Endothelial cell of coronary artery (primary cell): ENCODE results near the gene PRICKLE3. TPM values are rescaled to one million over a fixed set of nuclear protein-coding genes. Genes with fewer than 3 reads are reported as not detected.

Experiments
- total RNA-seq: library from RNA; depleted of rRNA; stranded (reverse); fragments of >200 nt; gene quantifications from 2 replicates; pipeline ENCODE4 v1.2.3, GENCODE V29; 2014

Gene PRICKLE3
- total RNA-seq = 3.4 and 6.5 TPM in 2 replicates

DNA sequence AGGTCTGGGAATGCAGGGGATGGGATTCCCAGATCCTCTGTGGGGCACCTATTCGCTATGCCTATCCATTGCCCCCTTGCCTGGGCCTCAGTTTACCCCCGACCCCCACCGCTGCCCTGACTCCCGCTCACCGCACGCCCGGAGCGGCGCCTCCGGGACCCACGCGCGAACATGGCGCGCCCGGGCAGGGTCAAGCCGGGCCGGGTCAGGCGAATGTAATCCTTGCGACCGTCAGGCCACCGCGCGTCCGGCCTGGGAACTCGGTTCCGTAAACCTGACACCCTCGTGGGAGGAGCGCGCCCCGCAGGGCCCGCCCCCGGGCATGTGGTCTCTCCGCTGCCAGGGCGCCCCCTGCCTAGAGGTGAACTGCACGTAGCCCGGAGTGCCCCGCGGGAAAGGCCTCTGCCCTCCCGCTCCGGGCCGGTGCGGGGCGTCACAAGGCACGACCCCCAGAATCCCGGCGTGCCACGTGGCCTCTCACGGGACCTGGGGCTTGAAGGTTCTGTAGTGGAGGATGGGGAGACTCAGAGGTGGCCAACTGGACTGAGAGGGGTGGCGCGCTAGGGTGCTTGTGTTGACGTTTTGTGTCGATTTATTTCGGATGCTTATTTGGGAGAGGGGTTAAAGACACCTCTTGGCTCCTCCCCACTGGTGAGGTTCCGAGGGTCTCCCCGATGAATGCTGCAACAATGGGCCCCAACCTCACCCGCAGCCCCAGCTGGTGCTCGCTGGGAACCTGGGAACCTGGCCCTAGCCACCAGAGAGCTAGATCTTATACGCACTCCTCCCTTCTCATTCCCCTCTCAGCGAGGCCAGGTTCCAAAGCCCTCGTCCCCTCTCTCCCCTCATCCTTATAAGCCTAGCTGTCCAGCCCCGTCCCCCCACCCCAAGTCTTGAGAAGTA, at the start of gene PRICKLE3:
TSS of gene PRICKLE3 (minus strand) at position 249 of the 903 bp plus-strand sequence. CDS start at position 173, 76 bp downstream.

DNA sequence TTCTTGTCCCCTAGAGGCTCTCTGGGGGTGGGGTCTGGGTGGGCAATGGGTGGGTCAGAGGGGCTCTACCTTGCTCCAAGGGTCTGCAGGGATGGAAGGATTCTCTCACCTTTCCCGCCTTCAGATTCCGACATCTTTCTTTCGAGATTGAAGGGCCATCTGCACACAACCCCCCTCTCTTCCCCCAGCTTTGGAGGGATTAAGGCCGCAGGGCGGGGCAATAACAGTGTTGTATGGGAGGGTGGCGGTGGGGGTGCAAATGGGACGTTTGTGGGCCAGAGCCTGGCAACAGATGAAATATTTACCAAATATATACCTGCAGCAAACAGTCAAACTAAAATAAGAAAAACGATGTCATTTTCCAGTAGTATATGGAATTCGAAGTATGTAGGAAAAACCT, 47.0 kb upstream of the PRICKLE3 start, which contains the start of gene CACNA1F:
TSS of gene CACNA1F (minus strand) at position 165 of the 400 bp plus-strand sequence. CDS start at position 134, 31 bp downstream.

DNA sequence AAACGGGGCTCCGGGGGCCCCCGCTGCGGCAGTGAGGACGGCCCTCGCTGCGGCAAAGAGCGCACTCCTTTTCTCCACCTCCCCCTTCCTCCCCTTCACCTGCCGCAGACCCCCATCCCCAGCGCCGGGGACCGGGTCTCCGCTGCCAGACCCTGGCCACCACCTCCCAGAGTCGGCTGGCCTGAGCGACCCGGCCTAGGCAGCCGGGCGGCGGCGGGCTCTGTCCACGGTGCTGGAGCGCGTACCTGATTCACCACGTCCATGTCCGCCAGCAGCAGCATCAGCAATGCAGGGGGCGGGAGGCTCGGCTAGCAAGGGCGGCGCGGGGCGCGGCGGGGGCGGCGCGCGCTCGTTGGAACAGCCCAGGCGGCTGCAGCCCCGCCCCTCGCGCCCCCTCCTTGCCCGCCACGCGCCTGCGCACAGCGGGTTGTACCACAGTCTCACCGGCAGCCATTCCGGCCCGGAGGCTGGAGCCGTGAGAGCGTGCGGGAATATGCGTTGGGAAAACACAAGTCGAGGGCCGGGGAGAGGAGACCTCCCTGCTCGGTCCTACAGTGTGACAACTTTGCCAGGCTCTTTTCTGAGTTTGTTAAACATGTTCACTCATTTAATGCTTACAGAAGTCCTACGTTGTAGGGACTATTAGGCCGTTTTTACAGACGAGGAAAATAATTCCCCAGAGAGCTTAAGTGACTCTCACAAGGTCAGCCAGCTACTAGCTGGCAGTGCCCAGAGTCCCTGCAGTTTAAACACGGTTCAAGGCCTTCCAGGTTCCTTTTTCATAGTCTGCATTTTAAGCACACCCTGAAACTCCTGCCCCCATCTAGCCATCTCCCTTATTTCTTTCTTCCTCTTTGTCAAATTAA, 14.0 kb upstream of the PRICKLE3 start, which contains the start of gene SYP:
TSS of gene SYP (minus strand) at position 288 of the 866 bp plus-strand sequence. CDS start at position 281, 7 bp downstream.

GRCh38 chrX:49171752-49172279, 14.4 kb downstream of the PRICKLE3 start, which contains the start of gene PLP2:
Gene PLP2, plus strand, starts transcription at chrX:49171898. Its CDS starts 103 bp downstream, at chrX:49172001.

DNA sequence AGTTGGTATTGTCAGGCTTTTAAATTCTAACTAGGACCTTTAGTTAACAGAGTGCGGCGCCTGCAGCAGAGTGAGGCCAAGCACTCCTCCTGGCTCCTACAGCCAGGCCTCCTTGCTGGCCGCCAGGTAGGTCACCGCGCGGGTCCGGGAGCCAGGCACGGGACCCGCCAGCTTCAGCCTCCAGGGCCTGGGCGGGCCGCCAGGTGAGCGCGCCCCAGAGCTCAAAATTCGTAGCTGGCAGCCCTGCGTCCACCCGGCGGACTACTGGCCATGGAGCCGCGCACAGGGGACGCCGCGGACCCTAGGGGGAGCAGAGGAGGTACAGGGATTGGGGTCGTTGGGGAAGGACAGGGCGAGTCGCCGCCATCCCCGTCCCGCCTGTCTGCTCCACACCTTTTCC, 23.6 kb downstream of the PRICKLE3 start, which contains the start of gene MAGIX:
TSS of gene MAGIX (plus strand) at position 139 of the 400 bp plus-strand sequence. CDS start at position 271, 132 bp downstream.

Other genes starting within 250 kb of the PRICKLE3 start
- gene OTUD5, start 228.8 kb downstream of the PRICKLE3 start, total RNA-seq = 25.2 and 31.2 TPM in 2 replicates
- gene KCND1, start 214.5 kb downstream of the PRICKLE3 start, total RNA-seq = 0.18 and 0.47 TPM in 2 replicates
- gene GRIPAP1, start 184.1 kb downstream of the PRICKLE3 start, total RNA-seq = 34.0 and 34.5 TPM in 2 replicates
- gene TFE3, start 143.0 kb downstream of the PRICKLE3 start, total RNA-seq = 16.4 and 22.4 TPM in 2 replicates
- 0.45 and 1.1 TPM in 2 replicates for gene CCDC120, start 127.4 kb downstream of the PRICKLE3 start, total RNA-seq
- gene PRAF2, start 112.4 kb downstream of the PRICKLE3 start, total RNA-seq = 3.2 and 4.8 TPM in 2 replicates
- 15.9 and 26.7 TPM in 2 replicates for gene WDR45, start 106.5 kb downstream of the PRICKLE3 start, total RNA-seq
- gene GPKOW, start 62.6 kb downstream of the PRICKLE3 start, total RNA-seq = 22.9 and 25.8 TPM in 2 replicates
- gene MAGIX, start 23.6 kb downstream of the PRICKLE3 start, total RNA-seq = 0.27 and 1.0 TPM in 2 replicates
- 19.7 and 22.5 TPM in 2 replicates for gene PLP2, start 14.5 kb downstream of the PRICKLE3 start, total RNA-seq
- 0.09 and 0.28 TPM in 2 replicates for gene SYP, start 13.8 kb upstream of the PRICKLE3 start, total RNA-seq
- under 0.01 TPM in 1 of 2 replicates, not detected in the other for gene CACNA1F, start 47.0 kb upstream of the PRICKLE3 start, total RNA-seq
- gene CCDC22, start 49.1 kb upstream of the PRICKLE3 start, total RNA-seq = 8.9 and 9.6 TPM in 2 replicates
- gene FOXP3, start 78.3 kb upstream of the PRICKLE3 start, total RNA-seq = not detected in 2 replicates
- 1.5 and 8.1 TPM in 2 replicates for gene PPP1R3F, start 83.4 kb upstream of the PRICKLE3 start, total RNA-seq
- not detected in 2 replicates for gene GAGE10, start 117.3 kb upstream of the PRICKLE3 start, total RNA-seq
- gene GAGE12J, start 135.7 kb upstream of the PRICKLE3 start, total RNA-seq = not detected in 2 replicates
- not detected in 2 replicates for gene GAGE13, start 145.2 kb upstream of the PRICKLE3 start, total RNA-seq